H1 (cell line): ENCODE data around the gene CIAO3. TPM values are rescaled to one million over a fixed set of nuclear protein-coding genes. Genes with fewer than 3 reads are reported as not detected.

ENCODE experiments used
- CTCF ChIA-PET: fragments of 300-600 bp; sonication (Branson Sonifier 250); formaldehyde crosslinking; loops from one replicate; lab custom pipeline; 2021; ENCODE audit not compliant: partially characterized antibody; lab: Charles Lee
- POLR2A ChIA-PET: fragments of 300-600 bp; sonication (Branson Sonifier 250); formaldehyde crosslinking; loops from one replicate; lab custom pipeline; 2021; ENCODE audit warnings: inconsistent platforms; ENCODE audit not compliant: partially characterized antibody; lab: Charles Lee
- DNase-seq, 2 experiments: peaks; one replicate each; pipeline versions ENCODE4 v3.0.0 to v3.0.0-alpha.2; 2010 to 2022; ENCODE audit warnings: low spot score in 2 of 2, low read depth in 1 of 2, mixed read lengths in 1 of 2
- FAIRE-seq: peaks from 2 replicates; lab custom pipeline; 2011; peaks lifted over from hg19 to GRCh38; lab: Jason Lieb, UNC
- H2AFZ ChIP-seq: 2 replicates; pipeline ENCODE4 v1.8.1; 2012; ENCODE audit warnings: low read length, inconsistent platforms
- H2AK5ac ChIP-seq: 2 replicates; pipeline ENCODE4 v1.6.1; 2013; ENCODE audit warnings: low read depth, low read length
- H2BK120ac ChIP-seq: replicated peaks from 2 replicates; pipeline ENCODE3; 2013; ENCODE audit warnings: low read depth, low read length, inconsistent platforms
- H2BK12ac ChIP-seq: 2 replicates; pipeline ENCODE4 v1.6.1; 2013; ENCODE audit warnings: low read depth, low read length
- H2BK15ac ChIP-seq: 2 replicates; pipeline ENCODE4 v1.6.1; 2013; ENCODE audit warnings: low read length
- H2BK20ac ChIP-seq: 2 replicates; pipeline ENCODE4 v1.6.1; 2013; ENCODE audit warnings: low read length
- H2BK5ac ChIP-seq: 2 replicates; pipeline ENCODE4 v1.6.1; 2013; ENCODE audit warnings: low read depth, low read length
- H3K14ac ChIP-seq: 2 replicates; pipeline ENCODE4 v1.6.1; 2013; ENCODE audit warnings: inconsistent platforms; ENCODE audit not compliant: insufficient read length
- H3K18ac ChIP-seq: 2 replicates; pipeline ENCODE4 v1.6.1; 2013; ENCODE audit warnings: low read length; ENCODE audit errors: extremely low read depth
- H3K23ac ChIP-seq: 2 replicates; pipeline ENCODE4 v1.6.1; 2013; ENCODE audit warnings: inconsistent platforms; ENCODE audit not compliant: insufficient read length
- H3K23me2 ChIP-seq: 2 replicates; pipeline ENCODE4 v1.6.1; 2013; ENCODE audit warnings: low read depth, low read length
- H3K27ac ChIP-seq: 2 replicates; pipeline ENCODE4 v1.6.1; 2011; ENCODE audit warnings: low read depth, low read length, inconsistent platforms
- H3K27me3 ChIP-seq, 4 experiments: replicated peaks in 1 of 4; 1 replicate in 1 of 4; 2 replicates in 3 of 4; pipeline versions ENCODE4 v1.6.1 to v1.8.1; 2011 to 2013; ENCODE audit warnings: low read length in 3 of 4, mild to moderate bottlenecking in 3 of 4, inconsistent platforms in 2 of 4, mixed read lengths in 2 of 4, moderate library complexity in 1 of 4; ENCODE audit not compliant: control insufficient read depth in 3 of 4, insufficient read depth in 3 of 4; ENCODE audit errors: extremely low read depth in 1 of 4
- H3K36me3 ChIP-seq, 4 experiments: 2 replicates each; pipeline versions ENCODE4 v1.6.1 to v1.8.1; 2011 to 2013; ENCODE audit warnings: mild to moderate bottlenecking in 4 of 4, low read length in 3 of 4, moderate library complexity in 2 of 4, control low read depth in 1 of 4, inconsistent platforms in 1 of 4; ENCODE audit not compliant: insufficient read depth in 4 of 4, control insufficient read depth in 2 of 4
- H3K4ac ChIP-seq: replicated peaks from 2 replicates; pipeline ENCODE3; 2013; ENCODE audit warnings: low read length, low read depth, mixed read lengths, inconsistent platforms; ENCODE audit not compliant: insufficient read length
- H3K4me1 ChIP-seq, 4 experiments: replicated peaks in 1 of 4; 1 replicate in 1 of 4; 2 replicates in 3 of 4; pipeline versions ENCODE4 v1.6.1 to v1.8.1; 2011 to 2013; ENCODE audit warnings: low read length in 3 of 4, inconsistent platforms in 2 of 4, mixed read lengths in 1 of 4; ENCODE audit not compliant: insufficient read depth in 4 of 4, control insufficient read depth in 3 of 4
- H3K4me2 ChIP-seq, 2 experiments: 2 replicates each; pipeline versions ENCODE4 v1.6.1 to v1.8.1; 2011 to 2013; ENCODE audit warnings: low read depth in 2 of 2, low read length in 2 of 2, control low read depth in 1 of 2, inconsistent platforms in 1 of 2, mild to moderate bottlenecking in 1 of 2; ENCODE audit not compliant: insufficient read depth in 1 of 2
- H3K4me3 ChIP-seq, 4 experiments: fragments of 200-600, 300-600 bp in 1 of 4; sonication (generic), shearing (Covaris generic), sonication (Bioruptor Twin) in 1 of 4; 2 replicates each; pipeline versions ENCODE4 v1.5.1 to v1.8.1; 2011 to 2016; ENCODE audit warnings: low read length in 4 of 4, low read depth in 3 of 4, control low read depth in 2 of 4, inconsistent platforms in 2 of 4, mild to moderate bottlenecking in 2 of 4, mixed read lengths in 1 of 4, moderate library complexity in 1 of 4; ENCODE audit not compliant: insufficient read depth in 2 of 4; ENCODE audit errors: extremely low read depth in 1 of 4
- H3K56ac ChIP-seq: replicated peaks from 2 replicates; pipeline ENCODE3; 2013; ENCODE audit warnings: low read depth, mild to moderate bottlenecking, mixed read lengths, low read length, inconsistent platforms; ENCODE audit not compliant: insufficient read length
- H3K79me1 ChIP-seq: 2 replicates; pipeline ENCODE4 v1.6.1; 2013; ENCODE audit warnings: low read depth, low read length, control low read depth
- H3K79me2 ChIP-seq, 2 experiments: 2 replicates each; pipeline versions ENCODE4 v1.6.1 to v1.8.1; 2012 to 2013; ENCODE audit warnings: low read length in 2 of 2, mild to moderate bottlenecking in 2 of 2, inconsistent platforms in 1 of 2; ENCODE audit not compliant: insufficient read depth in 2 of 2, control insufficient read depth in 1 of 2
- H3K9ac ChIP-seq, 4 experiments: replicated peaks in 1 of 4; 1 replicate in 1 of 4; 2 replicates in 3 of 4; pipeline versions ENCODE4 v1.6.1 to v1.8.1; 2011 to 2013; ENCODE audit warnings: low read depth in 3 of 4, low read length in 3 of 4, control low read depth in 2 of 4, mild to moderate bottlenecking in 2 of 4, moderate library complexity in 2 of 4, inconsistent platforms in 1 of 4; ENCODE audit errors: extremely low read depth in 1 of 4
- H3K9me3 ChIP-seq, 2 experiments: 2 replicates each; pipeline versions ENCODE4 v1.6.1 to v1.8.1; 2012 to 2013; ENCODE audit warnings: mild to moderate bottlenecking in 2 of 2, moderate library complexity in 2 of 2, control low read depth in 1 of 2, inconsistent platforms in 1 of 2, low read depth in 1 of 2, low read length in 1 of 2, mixed read lengths in 1 of 2; ENCODE audit not compliant: insufficient read depth in 2 of 2
- H4K20me1 ChIP-seq, 2 experiments: replicated peaks in 1 of 2; 2 replicates each; pipeline versions ENCODE3 to v1.8.1; 2011 to 2013; ENCODE audit warnings: inconsistent platforms in 2 of 2, low read length in 2 of 2, mild to moderate bottlenecking in 1 of 2; ENCODE audit not compliant: insufficient read depth in 2 of 2, control insufficient read depth in 1 of 2
- H4K5ac ChIP-seq: 2 replicates; pipeline ENCODE4 v1.6.1; 2013; ENCODE audit warnings: low read length, low read depth, mixed read lengths, inconsistent platforms; ENCODE audit not compliant: insufficient read length
- H4K8ac ChIP-seq: 2 replicates; pipeline ENCODE4 v1.8.0; 2013; ENCODE audit warnings: mild to moderate bottlenecking, moderate library complexity, low read length, inconsistent platforms; ENCODE audit not compliant: insufficient read depth; ENCODE audit errors: extremely low read depth
- H4K91ac ChIP-seq: replicated peaks from 2 replicates; pipeline ENCODE3; 2013; ENCODE audit warnings: low read length, mixed read lengths, inconsistent platforms; ENCODE audit not compliant: insufficient read length
- ATF2 ChIP-seq: IDR thresholded peaks from 2 replicates; pipeline ENCODE4 v1.6.1; 2012; ENCODE audit warnings: low read length, inconsistent platforms
- CHD1 ChIP-seq: IDR thresholded peaks from 2 replicates; pipeline ENCODE4 v1.6.1; 2012; ENCODE audit warnings: low read depth, low read length, improper control_type of control experiment
- CHD2 ChIP-seq: IDR thresholded peaks from 2 replicates; pipeline ENCODE4 v1.6.1; 2012; ENCODE audit warnings: low read length, improper control_type of control experiment
- MAFK ChIP-seq: IDR thresholded peaks from 2 replicates; pipeline ENCODE4 v1.6.1; 2012; ENCODE audit warnings: low read depth, mild to moderate bottlenecking, improper control_type of control experiment, low read length
- PHF8 ChIP-seq: fragments of 200-600 bp; sonication (generic); conservative IDR thresholded peaks from 2 replicates; pipeline ENCODE4 v1.7.1; 2012; ENCODE audit warnings: low read depth, mild to moderate bottlenecking, inconsistent platforms, low read length, moderate library complexity
- POLR2A ChIP-seq, 2 experiments: IDR thresholded peaks; 1 replicate in 1 of 2; 2 replicates in 1 of 2; pipeline ENCODE4 v1.6.1; 2011; ENCODE audit warnings: low read depth in 2 of 2, low read length in 2 of 2, mild to moderate bottlenecking in 2 of 2; ENCODE audit errors: control extremely low read depth in 1 of 2
- RXRA ChIP-seq: IDR thresholded peaks from 2 replicates; pipeline ENCODE4 v1.6.1; 2011; ENCODE audit warnings: low read depth, mild to moderate bottlenecking, low read length, moderate library complexity; ENCODE audit not compliant: insufficient read depth
- SP1 ChIP-seq: IDR thresholded peaks from 2 replicates; pipeline ENCODE4 v1.6.1; 2011; ENCODE audit warnings: low read depth, low read length
- TAF1 ChIP-seq: IDR thresholded peaks from 2 replicates; pipeline ENCODE4 v1.6.1; 2011; ENCODE audit warnings: mild to moderate bottlenecking, low read depth, low read length
- TEAD4 ChIP-seq: IDR thresholded peaks from 2 replicates; pipeline ENCODE4 v1.6.1; 2012; ENCODE audit warnings: low read depth, low read length, inconsistent platforms, mixed read lengths
- WGBS, 2 experiments: shearing (Covaris generic) in 1 of 2; methylation state at CpG; one replicate each; pipeline versions ENCODE4 v1.1.6 to v1.1.7; 2013 to 2015; ENCODE audit warnings: low lambda C conversion rate in 2 of 2, mixed read lengths in 2 of 2, inconsistent platforms in 1 of 2, low coverage in 1 of 2, missing lambda C conversion rate in 1 of 2; ENCODE audit not compliant: insufficient replicate concordance in 2 of 2, insufficient coverage in 1 of 2, insufficient read length in 1 of 2; ENCODE audit errors: extremely low coverage in 1 of 2, missing lambda C conversion rate in 1 of 2; 5-methylcytosine and 5-hydroxymethylcytosine counted together
- polyA plus RNA-seq, 7 experiments: library from polyadenylated mRNA; depleted of rRNA in 3 of 7; stranded (reverse) in 5 of 7; unstranded in 2 of 7; fragments of >200 nt in 5 of 7; fragments of 200-250 nt in 2 of 7; gene quantifications; 1 replicate in 5 of 7; 2 replicates in 1 of 7; 4 replicates in 1 of 7; pipeline versions ENCODE4 v1.2.1 to v1.2.3, GENCODE V29; 2011 to 2013; ENCODE audit warnings: missing spikeins in 2 of 7, mixed read lengths in 2 of 7
- total RNA-seq: library from RNA; stranded (reverse); fragmentation: NEBNext Ultra II Directional; extraction: Animal tissue kit (Norgen Biotek cat#: 25700); gene quantifications from 2 replicates; pipeline ENCODE4 v1.2.1, GENCODE V29; 2021

The CIAO3 gene
- total and polyA plus RNA-seq, 2 of the 8 experiments (the other 6 are each of a cell fraction or from before 2014, with no cell fraction given) = 20.0 to 20.4 TPM

- H3K4ac ChIP-seq = no peak overlapping the region
- peaks cover 0 to 35% (median 19%) of the 10 kb centered on the region in 4 experiments; a peak in 6 of 7 replicates for H3K27me3 ChIP-seq
- 89% methylated on average over 6 of the region's 6 CpGs; no CpG with 5 or more reads in 1 of the 2 experiments for whole genome bisulfite sequencing, 2 experiments
- FAIRE-seq = no peak
- no peak overlapping the region for H4K91ac ChIP-seq
- H3K9ac ChIP-seq = no peak overlapping the region
- H4K8ac ChIP-seq = peak overlapping the region; percentile 53; the same call in 1 of the 2 replicates
- no peak overlapping the region for H3K4me3 ChIP-seq
- H2BK5ac ChIP-seq = no peak overlapping the region; the same call in 1 of the 2 replicates
- POLR2A ChIA-PET = interaction anchor here (0.8 to 23.0 kb wide), 8 partner anchors 2 to 148 kb away, joined by 3 to 353 read pairs (median 27); partner anchors contain the start of genes ANTKMT, CCDC78, CHTF18 and CIAO3
- H3K23me2 ChIP-seq = peaks cover 19% of the 10 kb centered on the region; the same call in 1 of the 2 replicates
- peaks cover 0 to 6% (median 0%) of the 10 kb centered on the region in 4 experiments; a peak in 1 of 8 replicates for H3K36me3 ChIP-seq
- H3K4me1 ChIP-seq = peaks cover 0 to 29% (median 19%) of the 10 kb centered on the region in 4 experiments; a peak in 5 of 7 replicates
- no peaks in the 10 kb centered on the region for H3K79me1 ChIP-seq
- no peak overlapping the region for H2BK12ac ChIP-seq
- CTCF ChIA-PET = interaction anchor here (1.2 to 35.8 kb wide), 5 partner anchors 2 to 86 kb away, joined by 4 to 977 read pairs (median 424); partner anchors contain the start of genes ANTKMT, CCDC78, CHTF18 and CIAO3
- no peak overlapping the region for H2BK120ac ChIP-seq
- no peaks in the 10 kb centered on the region for H3K79me2 ChIP-seq
- no peak overlapping the region for H3K23ac ChIP-seq
- no peak overlapping the region for H4K5ac ChIP-seq
- no peak overlapping the region; a peak in 1 of 4 replicates for H3K4me2 ChIP-seq
- no peak overlapping the region for H3K14ac ChIP-seq
- H4K20me1 ChIP-seq = peaks cover 6 to 19% of the 10 kb centered on the region in 2 experiments
- TF ChIP-seq SP1 = no peak
- TF ChIP-seq RXRA = no peak
- TF ChIP-seq MAFK = no peak
- TF ChIP-seq CHD1 = no peak
- TF ChIP-seq ATF2 = no peak
- TF ChIP-seq TEAD4 = no peak
- TF ChIP-seq CHD2 = no peak
- TF ChIP-seq PHF8 = no peak
- no peak for TF ChIP-seq TAF1
- TF ChIP-seq POLR2A (IDR thresholded peaks at IDR 0.05; ENCODE audit: control extremely low read depth in 1 of 2, low read depth in 2 of 2, low read length in 2 of 2) = no peak
- TF ChIP-seq, all 59 proteins: peak for 0
- Histone ChIP-seq H3K56ac (no peak overlapping the region), H3K27ac (no peak overlapping the region), H2BK15ac (0 out of 2 replicates have a peak overlapping the region, but pooled peaks have one; percentile 46), H2AFZ (no peak overlapping the region), H2BK20ac (no peak overlapping the region), H3K18ac (no peak overlapping the region), H2AK5ac (0 out of 2 replicates have a peak overlapping the region, but pooled peaks have one; percentile 4), H3K9me3 (no peaks in the 10 kb centered on the region; a peak in 1 of 4 replicates)
- no peak for DNase-seq
Observed at GRCh38 chr16:718922-719321, 21.9 kb downstream of the CIAO3 start.
